HepG2 (cell line): Measurements from ENCODE around the gene AUNIP. TPM values are rescaled to one million over a fixed set of nuclear protein-coding genes. Genes with fewer than 3 reads are reported as not detected.
A peak's percentile ranks its signal among the peaks of the same experiment; 100 is the strongest.

ENCODE experiments used
- ELK4 ChIP-seq: sonication (generic); formaldehyde crosslinking; IDR thresholded peaks from 2 replicates; pipeline ENCODE4 v1.9.0; 2021; ENCODE audit warnings: missing genetic modification reagents, borderline replicate concordance
- HOXD1 ChIP-seq: sonication (generic); formaldehyde crosslinking; IDR thresholded peaks from 2 replicates; pipeline ENCODE4 v1.5.0; 2020; ENCODE audit warnings: missing genetic modification reagents
- NFRKB ChIP-seq: fragments of 450-650 bp; IDR thresholded peaks from 2 replicates; pipeline ENCODE4 v1.6.1; 2017
- POLR2G ChIP-seq: fragments of 200-400 bp; formaldehyde crosslinking; IDR thresholded peaks from 2 replicates; pipeline ENCODE4 v1.6.1; 2018; ENCODE audit warnings: mild to moderate bottlenecking, low read depth, low read length, moderate library complexity
- PRDM15 ChIP-seq: sonication (generic); formaldehyde crosslinking; IDR thresholded peaks from 2 replicates; pipeline ENCODE4 v1.4.0; 2020; ENCODE audit warnings: missing genetic modification reagents
- SNAI1 ChIP-seq: sonication (generic); formaldehyde crosslinking; IDR thresholded peaks from 2 replicates; pipeline ENCODE4 v1.5.0; 2020; ENCODE audit warnings: mild to moderate bottlenecking, missing genetic modification reagents, borderline replicate concordance
- YY1 ChIP-seq: IDR thresholded peaks from 2 replicates; pipeline ENCODE4 v1.6.1; 2011; ENCODE audit warnings: low read length, low read depth, moderate library complexity, mild to moderate bottlenecking; ENCODE audit not compliant: insufficient read depth, insufficient replicate concordance
- ZBTB2 ChIP-seq: sonication (generic); formaldehyde crosslinking; IDR thresholded peaks from 2 replicates; pipeline ENCODE4 v1.8.0; 2022; ENCODE audit warnings: low read depth, missing genetic modification reagents
- ZNF230 ChIP-seq: sonication (generic); formaldehyde crosslinking; IDR thresholded peaks from 2 replicates; pipeline ENCODE4 v1.4.0; 2020; ENCODE audit warnings: mild to moderate bottlenecking, missing genetic modification reagents
- ZNF280D ChIP-seq: sonication (generic); formaldehyde crosslinking; IDR thresholded peaks from 2 replicates; pipeline ENCODE4 v1.5.1; 2020; ENCODE audit warnings: mild to moderate bottlenecking, missing genetic modification reagents
- ZNF446 ChIP-seq: sonication (generic); formaldehyde crosslinking; IDR thresholded peaks from 2 replicates; pipeline ENCODE4 v1.5.0; 2020; ENCODE audit warnings: mild to moderate bottlenecking, missing genetic modification reagents
- ZNF598 ChIP-seq: sonication (generic); formaldehyde crosslinking; IDR thresholded peaks from 2 replicates; pipeline ENCODE4 v1.5.1; 2020; ENCODE audit warnings: mild to moderate bottlenecking, missing genetic modification reagents, borderline replicate concordance
- ZNF703 ChIP-seq: sonication (generic); formaldehyde crosslinking; IDR thresholded peaks from 2 replicates; pipeline ENCODE4 v1.5.1; 2020; ENCODE audit warnings: missing genetic modification reagents, mild to moderate bottlenecking, moderate library complexity, borderline replicate concordance
- ZNF816 ChIP-seq: sonication (generic); formaldehyde crosslinking; IDR thresholded peaks from 2 replicates; pipeline ENCODE4 v1.8.0; 2022; ENCODE audit warnings: missing genetic modification reagents, mild to moderate bottlenecking, borderline replicate concordance
- ZSCAN20 ChIP-seq: sonication (generic); formaldehyde crosslinking; IDR thresholded peaks from 2 replicates; pipeline ENCODE4 v1.4.0; 2020; ENCODE audit warnings: missing genetic modification reagents, mild to moderate bottlenecking, borderline replicate concordance
- polyA plus RNA-seq, 8 experiments: library from polyadenylated mRNA; depleted of rRNA in 3 of 8; stranded (reverse) in 7 of 8; unstranded in 1 of 8; fragments of >200 nt; fragmentation: Illumina TruSeq in 4 of 8; extraction: Trizol in 4 of 8; gene quantifications; 2 replicates each; pipeline versions ENCODE4 v1.2.1 to v1.2.3, GENCODE V29; 2011 to 2016; ENCODE audit warnings: low read depth in 4 of 8, missing spikeins in 1 of 8, mixed read lengths in 1 of 8; ENCODE audit not compliant: insufficient read depth in 1 of 8
- total RNA-seq, 5 experiments: library from RNA; depleted of rRNA; stranded (reverse); fragments of >200 nt; fragmentation: Illumina TruSeq; extraction: Trizol; gene quantifications; 2 replicates each; pipeline ENCODE4 v1.2.3, GENCODE V29; 2016; ENCODE audit warnings: low read depth in 1 of 5

The AUNIP gene
- total and polyA plus RNA-seq, 2 of the 13 experiments (the other 11 are each of a cell fraction or from before 2014, with no cell fraction given): 3.8 to 12.3 TPM

GRCh38 chr1:25858906-25859789 is at the start of gene AUNIP (continued):
- TF ChIP-seq ZNF446 (no peak), POLR2G (peak; percentile 93), ZNF598 (CRISPR knock-in tag) (0 out of 2 replicates have a peak, but pooled peaks have one; percentile 68), NFRKB (no peak), ZSCAN20 (CRISPR knock-in tag) (0 out of 2 replicates have a peak, but pooled peaks have one; percentile 74), ZNF703 (no peak), HOXD1 (CRISPR knock-in tag) (no peak; the same call in 1 of the 2 replicates), ELK4 (CRISPR knock-in tag) (no peak), SNAI1 (CRISPR knock-in tag) (peak; percentile 90; the same call in 1 of the 2 replicates), PRDM15 (no peak; the same call in 1 of the 2 replicates), ZNF816 (CRISPR knock-in tag) (no peak), ZNF280D (no peak), ZNF230 (CRISPR knock-in tag) (no peak; the same call in 1 of the 2 replicates), YY1 (peak; percentile 80), ZBTB2 (0 out of 2 replicates have a peak, but pooled peaks have one; percentile 61)
